HG02763 (cell line): ENCODE results near the gene PIK3R6.

ENCODE experiments used
- ATAC-seq: cut with Tn5 transposase; IDR thresholded peaks from one replicate; pipeline ENCODE4 v1.9.1; 2021; ENCODE audit warnings: mild to moderate bottlenecking, moderate library complexity; ENCODE audit not compliant: unreplicated experiment

The PIK3R6 gene

DNA sequence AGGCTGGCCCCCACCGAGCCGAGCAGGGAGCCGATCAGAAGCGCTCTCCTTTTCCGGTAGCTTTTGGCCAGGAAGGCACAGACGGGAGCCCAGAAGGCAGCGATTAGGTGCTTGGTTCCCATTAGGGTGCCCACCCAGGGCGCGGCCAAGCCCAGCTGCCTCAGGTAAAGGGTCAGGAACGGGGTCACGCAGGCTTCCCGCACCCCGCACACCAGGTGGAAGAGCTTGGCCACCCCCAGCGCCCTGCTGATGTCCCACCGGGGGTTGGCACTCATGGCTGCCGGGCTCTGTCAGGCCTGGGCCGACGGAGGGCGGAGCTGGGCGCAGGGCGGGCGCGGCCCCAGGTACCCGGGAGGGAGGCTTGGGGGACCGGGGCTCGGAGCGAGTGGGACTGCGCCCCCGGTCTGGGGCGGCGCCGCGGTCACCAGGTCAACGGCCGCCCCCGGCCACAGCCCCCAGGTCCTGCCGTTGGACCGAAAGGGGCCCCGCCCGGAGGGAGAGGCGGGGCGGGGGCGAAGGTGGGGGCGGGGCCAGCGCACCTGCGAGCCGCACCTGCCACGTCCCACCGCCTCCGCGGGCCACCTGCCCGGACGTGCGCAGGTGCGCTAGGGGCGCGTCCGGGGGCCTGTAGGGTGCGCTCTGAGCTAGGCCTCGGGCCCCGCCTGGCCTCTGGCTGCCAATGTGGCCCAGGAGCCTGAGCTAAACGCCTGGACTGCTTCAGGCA is 68.5 kb downstream of the PIK3R6 start, which contains the start of gene MFSD6L:
Gene MFSD6L (minus strand): TSS at position 520 of the 724 bp plus-strand sequence. CDS start 245 bp downstream, at position 275.
- ATAC-seq = no peak

- ATAC-seq = no peak
These were observed 69.2 kb downstream of the PIK3R6 start for GRCh38 chr17:8798176-8798845.

DNA sequence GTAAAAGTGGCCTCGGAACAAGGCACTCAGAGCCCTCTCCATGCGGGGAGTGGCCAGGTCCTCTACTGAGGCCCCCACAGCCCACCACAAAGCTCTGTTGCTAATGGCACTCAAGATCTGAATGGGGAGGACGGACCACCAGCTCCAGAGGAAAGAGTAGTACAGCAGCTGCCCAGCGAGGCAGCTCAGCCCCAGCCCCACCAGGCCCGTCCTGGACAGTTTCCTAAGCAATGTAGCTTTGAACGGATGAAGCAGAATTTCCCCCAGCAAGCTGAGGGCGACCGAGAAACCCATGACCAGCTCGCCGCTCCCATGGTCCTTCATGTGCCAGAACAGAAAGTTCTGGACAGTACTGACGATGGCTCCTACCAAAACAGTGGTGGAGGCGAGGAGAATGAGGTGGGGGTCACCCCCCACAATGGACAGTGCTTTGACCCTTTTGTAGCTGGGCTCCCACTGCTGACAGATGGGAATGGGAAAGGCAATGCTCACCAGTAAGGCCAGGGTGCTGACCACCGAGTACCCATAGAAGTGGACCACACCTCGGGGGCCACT is 69.8 kb downstream of the PIK3R6 start:
- ATAC-seq = no peak

DNA sequence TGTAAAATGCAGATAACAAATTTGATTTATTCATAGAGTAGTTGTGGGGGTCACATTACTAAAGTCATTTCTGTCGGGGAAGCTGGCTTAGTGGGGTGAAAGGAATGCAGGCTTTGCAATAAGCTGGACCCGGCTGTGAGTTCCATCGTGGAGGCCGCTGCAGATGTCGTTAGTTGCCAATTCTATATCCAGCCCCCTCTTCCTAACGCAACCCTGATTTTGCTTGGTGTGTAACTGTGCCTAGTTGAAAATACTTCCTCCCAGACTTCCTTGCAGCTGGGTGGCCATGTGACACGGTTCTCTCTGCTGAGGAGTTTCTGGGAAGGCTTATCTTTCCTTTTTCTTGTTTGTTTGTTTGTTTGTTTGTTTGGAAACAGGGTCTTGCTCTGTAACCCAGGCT is 72.8 kb downstream of the PIK3R6 start:
- no peak for ATAC-seq

DNA sequence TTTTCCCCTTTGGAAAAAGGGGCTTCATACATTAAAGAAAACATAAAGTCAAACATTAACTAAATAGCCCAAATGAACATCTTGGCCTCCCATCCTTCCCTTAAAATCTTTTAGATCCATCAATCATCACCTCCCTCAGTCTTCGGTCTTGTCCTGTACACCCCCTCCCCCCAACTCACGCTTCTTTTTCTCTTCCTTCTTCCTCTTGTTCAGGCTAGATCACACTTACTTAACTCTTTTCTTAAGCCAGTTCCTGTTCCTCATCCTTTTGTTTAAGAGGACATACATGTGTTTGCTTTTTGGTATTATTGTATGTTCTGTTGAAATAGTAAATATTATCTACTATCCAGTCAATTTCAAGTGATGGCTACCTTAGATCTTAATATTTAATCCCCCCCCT is 73.8 kb downstream of the PIK3R6 start:
- ATAC-seq = no peak

GRCh38 chr17:8792646-8793045 is 74.8 kb downstream of the PIK3R6 start:
- no peak for ATAC-seq

GRCh38 chr17:8791910-8792270 is 75.6 kb downstream of the PIK3R6 start:
- no peak for ATAC-seq

GRCh38 chr17:8791248-8791909 is 76.1 kb downstream of the PIK3R6 start:
- ATAC-seq = no peak

DNA sequence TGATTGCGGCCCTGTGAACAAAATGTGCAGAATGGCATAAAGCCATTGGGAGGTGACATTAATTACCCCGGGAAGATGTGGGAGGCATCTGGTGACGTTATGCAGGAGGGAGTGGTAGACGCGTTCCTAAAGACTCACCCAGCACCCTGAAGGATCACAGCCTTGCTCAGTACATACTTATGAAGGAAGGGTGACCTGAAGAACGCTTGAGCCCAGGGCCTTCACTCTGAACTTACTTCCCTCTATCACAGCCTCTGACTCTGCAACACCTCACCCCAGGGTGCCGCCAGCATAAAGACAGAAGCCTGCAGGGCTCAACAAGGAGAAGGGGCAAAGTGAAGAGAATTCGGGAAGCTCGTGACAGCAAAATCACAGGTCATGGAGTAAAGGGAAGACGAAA is 77.7 kb downstream of the PIK3R6 start:
- ATAC-seq = no peak

GRCh38 chr17:8788998-8789397 is 78.5 kb downstream of the PIK3R6 start:
- ATAC-seq = no peak

DNA sequence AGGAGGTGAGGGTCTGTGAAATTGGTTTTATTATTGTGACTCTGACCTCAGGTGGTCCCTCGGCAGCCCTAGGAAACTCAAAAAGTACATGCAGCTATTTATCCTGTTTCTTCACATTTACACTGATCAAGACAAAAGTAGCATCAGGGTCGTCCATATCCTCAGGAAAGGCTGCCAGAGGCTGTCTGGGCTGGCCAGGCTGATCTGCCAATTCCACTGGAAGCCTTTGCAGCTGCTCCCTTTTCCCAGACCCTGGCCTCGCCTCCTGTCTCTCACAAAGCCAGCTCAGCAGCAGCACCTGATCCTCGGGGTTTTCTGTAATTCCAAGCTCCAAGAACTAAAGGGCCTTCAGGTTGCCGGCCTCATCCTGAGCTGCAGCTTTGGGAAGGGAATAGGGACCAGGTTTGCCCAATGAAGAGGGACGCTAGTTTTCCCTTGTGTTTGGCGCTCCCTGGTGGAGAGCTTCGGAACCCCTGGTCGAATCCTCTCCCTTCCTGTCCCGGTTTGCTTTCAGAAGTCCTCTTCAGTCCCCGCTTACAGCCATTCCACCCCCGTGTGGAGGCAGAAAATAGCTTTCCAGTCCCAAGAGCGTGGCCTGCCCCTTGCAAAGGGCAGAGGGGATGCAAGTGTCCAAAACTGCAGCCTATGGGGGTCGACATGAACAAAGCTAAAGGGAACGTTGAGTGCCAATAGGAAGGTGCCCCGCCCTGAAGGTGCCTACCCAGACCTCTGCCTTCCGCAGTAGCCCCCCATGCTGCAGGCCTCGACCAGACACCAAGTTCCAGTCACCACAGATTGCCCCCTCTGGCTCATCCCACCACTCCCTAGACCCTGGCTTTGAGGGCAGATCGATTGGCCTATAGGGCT is 81.7 kb downstream of the PIK3R6 start:
- no peak for ATAC-seq

DNA sequence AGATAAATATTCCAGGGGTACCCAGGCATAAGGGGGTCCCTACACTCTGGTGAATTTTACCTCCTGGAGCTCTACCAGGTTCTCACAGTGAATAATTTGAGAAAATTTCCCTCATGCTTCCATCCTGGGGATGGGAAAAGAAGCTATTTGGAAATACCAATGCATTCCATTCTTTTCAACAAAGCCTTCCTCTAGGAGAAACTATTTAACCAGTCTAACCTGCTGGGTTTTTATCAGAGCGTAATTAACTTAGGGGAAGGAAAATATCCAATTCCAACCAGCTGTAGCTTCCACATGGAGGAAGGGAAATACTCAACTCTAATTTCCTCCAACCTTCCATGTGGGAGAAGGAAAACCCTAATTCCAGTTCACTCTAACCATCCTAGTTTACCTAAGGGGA is 85.3 kb downstream of the PIK3R6 start:
- ATAC-seq = no peak

- ATAC-seq = no peak
These were observed 85.7 kb downstream of the PIK3R6 start for GRCh38 chr17:8781776-8782175.

- no peak for ATAC-seq
These were observed 90.6 kb downstream of the PIK3R6 start for GRCh38 chr17:8776881-8777280.

DNA sequence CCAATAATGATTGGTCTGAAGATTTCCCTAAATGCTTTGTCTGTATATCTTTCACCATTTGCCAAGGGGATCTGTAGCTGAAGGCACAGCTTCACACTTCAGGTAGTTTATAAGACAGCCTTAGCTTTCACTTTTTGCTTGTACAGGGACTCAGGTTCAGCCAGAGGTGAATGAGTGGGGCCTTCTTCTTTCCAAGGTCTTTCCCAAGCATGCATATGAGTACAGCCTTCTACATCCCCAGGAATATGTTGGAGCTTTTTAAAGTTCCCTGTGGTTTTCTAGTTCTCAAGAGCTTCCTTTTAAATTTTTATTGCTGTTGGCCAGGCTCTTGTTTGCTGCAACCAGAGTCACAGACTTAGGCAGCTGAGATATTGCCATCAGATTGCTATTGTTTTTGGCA is 91.2 kb downstream of the PIK3R6 start:
- no peak for ATAC-seq

- no peak for ATAC-seq
These were observed 100.7 kb downstream of the PIK3R6 start for GRCh38 chr17:8766731-8767130.

DNA sequence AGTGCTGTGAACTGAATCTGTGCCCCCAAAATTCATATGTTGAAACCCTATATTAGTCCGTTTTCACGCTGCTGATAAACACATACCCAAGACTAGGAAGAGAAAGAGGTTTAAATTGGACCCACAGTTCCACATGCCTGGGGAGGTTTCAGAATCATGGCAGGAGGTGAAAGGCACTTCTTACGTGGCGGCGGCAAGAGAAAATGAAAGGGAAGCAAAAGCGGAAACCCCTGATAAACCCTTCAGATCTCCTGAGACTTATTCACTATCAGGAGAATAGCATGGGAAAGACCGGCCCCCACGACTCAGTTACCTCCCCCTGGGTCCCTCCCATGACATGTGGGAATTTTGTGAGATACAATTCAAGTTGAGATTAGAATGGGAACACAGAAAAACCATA is 105.5 kb downstream of the PIK3R6 start:
- ATAC-seq = no peak

DNA sequence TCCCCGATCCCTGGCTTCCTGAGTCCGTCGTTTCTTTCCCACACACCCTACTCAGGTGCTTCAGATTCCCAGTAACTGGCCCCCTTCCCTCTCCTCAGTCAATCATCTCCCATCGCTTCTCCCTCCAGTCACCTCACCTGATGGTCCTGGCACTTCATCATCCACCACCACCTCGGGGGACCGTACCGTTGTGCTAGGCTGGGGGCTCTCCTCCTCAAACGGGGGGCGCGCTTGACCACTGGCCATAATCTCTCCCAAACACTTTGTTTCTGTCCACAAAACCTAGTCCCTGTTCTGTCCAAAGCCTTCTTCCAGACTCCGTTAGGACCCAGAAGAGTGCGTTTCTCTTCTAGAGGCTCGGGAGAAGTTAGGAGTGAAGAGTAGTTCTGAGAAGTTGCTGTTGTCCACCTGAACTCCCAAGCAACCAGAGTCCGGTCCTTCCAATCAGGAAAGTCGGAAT is 109.3 kb downstream of the PIK3R6 start, which contains the start of gene SPDYE4:
Gene SPDYE4 (minus strand): TSS at position 410 of the 460 bp plus-strand sequence. CDS start 164 bp downstream, at position 246.
- no peak for ATAC-seq

GRCh38 chr17:8757189-8757588 is 110.3 kb downstream of the PIK3R6 start:
- ATAC-seq = no peak

- no peak for ATAC-seq
These were observed 111.8 kb downstream of the PIK3R6 start for GRCh38 chr17:8755590-8756255.
